GF-D8 (cell line): ENCODE results near the gene TAS2R19.

Experiments
- DNase-seq: peaks from one replicate; lab custom pipeline; 2025; lab: John Stamatoyannopoulos, UW

Gene TAS2R19

DNA sequence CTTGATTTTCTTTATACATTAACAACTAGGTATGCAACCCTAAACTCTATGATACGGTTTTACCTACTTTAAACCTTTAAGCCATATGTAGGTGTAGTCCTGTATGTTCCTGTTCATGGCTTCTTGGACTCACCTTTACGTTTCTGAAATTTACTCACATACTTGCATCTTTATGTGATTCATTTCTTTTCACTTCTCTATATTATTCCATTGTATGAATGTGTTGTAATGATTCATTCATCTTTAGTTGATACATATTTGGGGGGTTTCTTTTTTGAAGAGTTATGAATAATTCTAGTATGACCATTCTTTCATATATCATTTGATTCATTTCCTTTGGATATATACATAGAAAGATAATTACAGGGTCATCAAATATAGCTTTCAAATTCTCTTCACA lies 33.3 kb downstream of the TAS2R19 start:
- no peak for DNase-seq

DNA sequence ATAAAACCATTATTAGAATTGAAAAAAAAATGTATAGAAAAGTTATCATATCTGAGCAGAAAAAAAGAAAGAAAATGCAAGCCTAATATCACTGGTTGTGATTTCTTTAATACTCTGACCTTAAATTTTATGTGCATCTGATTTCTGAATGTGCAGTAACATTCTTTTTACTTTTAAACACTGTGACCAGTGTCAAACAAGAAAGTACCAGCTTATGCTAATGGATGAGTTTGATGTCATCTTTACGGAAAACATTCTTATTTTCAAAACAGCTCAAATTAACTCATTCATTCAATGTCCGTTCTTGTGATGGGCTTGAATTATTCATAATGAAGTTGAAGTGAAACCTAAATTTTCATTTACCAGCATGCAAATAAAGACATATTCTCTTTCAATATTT lies 35.6 kb downstream of the TAS2R19 start, which contains the start of gene TAS2R50:
TSS of gene TAS2R50 (minus strand) at position 101 of the 400 bp plus-strand sequence. CDS start at position 49, 52 bp downstream.
- no peak for DNase-seq

DNA sequence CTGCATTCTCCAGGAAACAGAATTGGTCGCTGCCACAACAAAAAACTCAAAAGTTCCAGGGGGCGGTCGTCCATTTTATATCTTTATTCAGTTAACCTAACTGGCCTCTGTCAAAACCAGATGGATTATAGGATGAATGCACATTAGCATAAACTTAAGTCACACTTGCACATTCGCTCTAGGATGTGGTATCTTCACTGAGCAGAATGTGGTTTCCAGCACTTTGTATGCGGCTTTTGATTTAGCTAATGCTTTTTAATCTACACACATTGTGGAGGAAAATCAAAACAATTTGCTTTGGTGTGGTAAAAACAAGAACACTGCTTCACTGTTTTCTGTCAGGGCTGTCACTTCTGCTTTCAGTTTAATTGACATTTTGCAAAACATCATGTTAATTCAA lies 40.2 kb downstream of the TAS2R19 start:
- no peak for DNase-seq

DNA sequence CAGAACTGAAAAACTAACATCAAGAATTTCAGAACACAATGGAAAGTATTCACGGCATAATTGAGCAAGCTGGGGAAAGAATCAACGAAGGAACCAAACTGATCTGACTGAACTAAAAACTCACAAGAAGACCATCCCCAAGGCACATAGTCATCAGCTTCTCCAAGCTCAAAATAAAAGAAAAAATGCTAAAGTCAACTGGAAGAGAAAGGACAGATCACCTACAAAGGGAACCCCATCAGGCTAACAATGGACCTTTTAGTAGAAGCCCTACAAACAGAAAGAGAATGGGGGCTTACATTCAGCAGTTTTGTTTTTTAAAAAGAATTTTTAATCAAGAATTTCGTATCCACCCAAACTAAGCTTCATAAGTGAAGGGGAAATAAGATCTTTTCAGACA lies 47.5 kb downstream of the TAS2R19 start:
- DNase-seq, result no peak
